PC-9 (cell line): ENCODE results near the gene SIGLEC15.
"Not testable (repeated sequence)": the region's sequence is repeated elsewhere in the genome, so short reads cannot be mapped to it uniquely, and the experiment has no call there.

Source experiments
- CTCF ChIP-seq: fragments of 200-600 bp; sonication (generic); conservative IDR thresholded peaks from 2 replicates; pipeline ENCODE4 v1.6.1; 2017; ENCODE audit warnings: mixed run types, antibody characterized with exemption, mild to moderate bottlenecking, moderate library complexity
- EZH2 ChIP-seq: fragments of 200-600 bp; sonication (generic); IDR thresholded peaks from 2 replicates; pipeline ENCODE4 v1.8.0; 2017; ENCODE audit warnings: antibody characterized with exemption, low read depth

- not testable (repeated sequence) for TF ChIP-seq EZH2, CTCF
Observed at GRCh38 chr18:45848643-45849042, 23.2 kb downstream of the SIGLEC15 start.
